Left lobe of liver (tissue), 2 donors: ENCODE results near the gene PSMD9. TPM values are rescaled to one million over a fixed set of nuclear protein-coding genes. Genes with fewer than 3 reads are reported as not detected.
"Not testable (repeated sequence)": the region's sequence is repeated elsewhere in the genome, so short reads cannot be mapped to it uniquely, and the experiment has no call there.

Experiments
- ATAC-seq: fragments of 200-7000 bp; cut with Tn5 transposase; one replicate; pipeline ENCODE4 v1.9.1; 2020; ENCODE audit warnings: mild to moderate bottlenecking, moderate library complexity
- DNase-seq: peaks from one replicate; pipeline ENCODE4 v3.0.0-alpha.2; 2020; ENCODE audit warnings: low spot score
- total RNA-seq: library from RNA; stranded (reverse); gene quantifications from one replicate; pipeline ENCODE4 v1.2.1, GENCODE V29; 2021
- donor health status: DM: no; HTN: no; CAD: no; lungs with moderate emphysema.
- donor health status: DM: no; HTN: yes; CAD: no.

The PSMD9 gene
- total RNA-seq = 25.8 TPM

GRCh38 chr12:121888478-121889273, at the start of gene PSMD9:
TSS of gene PSMD9 (plus strand) at chr12:121888790. CDS start at chr12:121888857, 67 bp downstream.
- peak; percentile 99 for DNase-seq
- ATAC-seq = peak; percentile 96

GRCh38 chr12:121839106-121839992, 49.2 kb upstream of the PSMD9 start:
- DNase-seq (peak; percentile 98), ATAC-seq (peak; percentile 86)

- ATAC-seq = no peak
- no peak for DNase-seq
Measured at GRCh38 chr12:121839993-121840761, 48.4 kb upstream of the PSMD9 start.

- DNase-seq (no peak), ATAC-seq (no peak)
Measured at GRCh38 chr12:121843236-121843982, 45.2 kb upstream of the PSMD9 start.

GRCh38 chr12:121845701-121846100, 42.9 kb upstream of the PSMD9 start:
- DNase-seq (no peak), ATAC-seq (no peak)

- DNase-seq = no peak
- ATAC-seq = no peak
Measured at GRCh38 chr12:121849211-121849610, 39.4 kb upstream of the PSMD9 start.

- no peak for DNase-seq
Measured at GRCh38 chr12:121849665-121850064, 38.9 kb upstream of the PSMD9 start.

GRCh38 chr12:121852392-121852791, 36.2 kb upstream of the PSMD9 start:
- not testable (repeated sequence) for DNase-seq, ATAC-seq

More at GRCh38 chr12:121849665-121850064, 38.9 kb upstream of the PSMD9 start:
- ATAC-seq = peak; percentile 8

- peak; percentile 35 for ATAC-seq
- DNase-seq = peak; percentile 80
Measured at GRCh38 chr12:121857322-121858246, 31.0 kb upstream of the PSMD9 start.

- ATAC-seq = peak; percentile 3
- DNase-seq = no peak
Measured at GRCh38 chr12:121858318-121858661, 30.3 kb upstream of the PSMD9 start.

GRCh38 chr12:121858662-121859572, 29.7 kb upstream of the PSMD9 start, which contains the start of gene HPD:
TSS of gene HPD (minus strand) at chr12:121858859. CDS start at chr12:121858823, 36 bp downstream.
- ATAC-seq = peak; percentile 73
- peak; percentile 99 for DNase-seq

GRCh38 chr12:121860257-121860656, 28.3 kb upstream of the PSMD9 start:
- DNase-seq (peak; percentile 90), ATAC-seq (peak; percentile 41)

- ATAC-seq, DNase-seq: not testable (repeated sequence)
Measured at GRCh38 chr12:121860699-121861098, 27.9 kb upstream of the PSMD9 start.

- ATAC-seq (no peak), DNase-seq (no peak)
Measured at GRCh38 chr12:121861636-121862254, 26.8 kb upstream of the PSMD9 start.

- ATAC-seq = no peak
- no peak for DNase-seq
Measured at GRCh38 chr12:121866331-121866730, 22.3 kb upstream of the PSMD9 start.

- not testable (repeated sequence) for DNase-seq, ATAC-seq
Measured at GRCh38 chr12:121869229-121869628, 19.4 kb upstream of the PSMD9 start.

- no peak for ATAC-seq
- no peak for DNase-seq
Measured at GRCh38 chr12:121871467-121871866, 17.1 kb upstream of the PSMD9 start.
